Endothelial cell of umbilical vein (primary cell): ENCODE data around the gene SNORC. TPM values are rescaled to one million over a fixed set of nuclear protein-coding genes. Genes with fewer than 3 reads are reported as not detected.

ENCODE experiments used
- BruUV-seq: library from RNA; stranded (reverse); fragments of 400-500 nt; replicated peaks from 2 replicates; lab custom pipeline; 2021; lab: Mats Ljungman, UMichigan
- CTCF ChIA-PET: fragments of 300-600, 350-600 bp; sonication (Branson Sonifier 250); formaldehyde crosslinking; loops from one replicate; lab custom pipeline; 2021; ENCODE audit warnings: antibody characterized with exemption, inconsistent platforms; lab: Charles Lee
- POLR2A ChIA-PET: fragments of 300-600, 350-600 bp; sonication (Branson Sonifier 250); formaldehyde crosslinking; loops from one replicate; lab custom pipeline; 2021; ENCODE audit warnings: antibody characterized with exemption, inconsistent platforms; lab: Charles Lee
- DNase-seq: peaks from one replicate; pipeline ENCODE4 v3.0.0-alpha.2; 2011; ENCODE audit warnings: low read depth, low spot score
- FAIRE-seq: peaks from 2 replicates; lab custom pipeline; 2011; peaks lifted over from hg19 to GRCh38; lab: Jason Lieb, UNC
- H2AFZ ChIP-seq: 2 replicates; pipeline ENCODE4 v1.6.0; 2012; ENCODE audit warnings: low read depth, low read length, control low read depth, inconsistent platforms
- H3K27ac ChIP-seq: 2 replicates; pipeline ENCODE4 v1.5.1; 2011; ENCODE audit warnings: low read depth, mild to moderate bottlenecking, control low read depth, low read length, moderate library complexity; ENCODE audit not compliant: insufficient read depth
- H3K27me3 ChIP-seq, 2 experiments: 2 replicates each; pipeline versions ENCODE4 v1.6.0 to v1.6.1; 2011; ENCODE audit warnings: low read length in 2 of 2, mixed read lengths in 1 of 2; ENCODE audit not compliant: control insufficient read depth in 2 of 2, insufficient read depth in 2 of 2
- H3K36me3 ChIP-seq, 2 experiments: 2 replicates in 1 of 2; 3 replicates in 1 of 2; pipeline ENCODE4 v1.5.1; 2011; ENCODE audit warnings: low read length in 2 of 2, mild to moderate bottlenecking in 1 of 2, moderate library complexity in 1 of 2; ENCODE audit not compliant: control insufficient read depth in 2 of 2, insufficient read depth in 2 of 2; ENCODE audit errors: extremely low read depth in 1 of 2
- H3K4me1 ChIP-seq: 3 replicates; pipeline ENCODE4 v1.5.1; 2011; ENCODE audit warnings: mild to moderate bottlenecking, low read length; ENCODE audit not compliant: control insufficient read depth, insufficient read depth; ENCODE audit errors: extremely low read depth
- H3K4me2 ChIP-seq: 2 replicates; pipeline ENCODE4 v1.6.1; 2011; ENCODE audit warnings: low read length, control low read depth, mixed read lengths; ENCODE audit not compliant: insufficient read depth
- H3K4me3 ChIP-seq, 3 experiments: fragments of 200-600 bp in 1 of 3; sonication (generic), shearing (Covaris generic) in 1 of 3; replicated peaks in 1 of 3; 2 replicates each; pipeline ENCODE4 v1.5.1; 2011 to 2016; ENCODE audit warnings: control low read depth in 3 of 3, low read length in 3 of 3, mild to moderate bottlenecking in 2 of 3, inconsistent platforms in 1 of 3, low read depth in 1 of 3, moderate library complexity in 1 of 3; ENCODE audit not compliant: insufficient read depth in 1 of 3
- H3K79me2 ChIP-seq: 2 replicates; pipeline ENCODE4 v1.6.0; 2012; ENCODE audit warnings: low read length, inconsistent platforms; ENCODE audit not compliant: control insufficient read depth, insufficient read depth
- H3K9ac ChIP-seq: replicated peaks from 2 replicates; pipeline ENCODE3; 2011; ENCODE audit warnings: low read length, control low read depth; ENCODE audit not compliant: insufficient read depth; ENCODE audit errors: extremely low read depth
- H3K9me1 ChIP-seq: replicated peaks from 3 replicates; pipeline ENCODE4 v1.6.0; 2011; ENCODE audit warnings: mild to moderate bottlenecking, low read length; ENCODE audit not compliant: control insufficient read depth, insufficient read depth; ENCODE audit errors: extremely low read depth
- H3K9me3 ChIP-seq: replicated peaks from 2 replicates; pipeline ENCODE4 v1.5.1; 2012; ENCODE audit warnings: low read length, inconsistent platforms; ENCODE audit not compliant: control insufficient read depth, insufficient read depth
- H4K20me1 ChIP-seq: replicated peaks from 2 replicates; pipeline ENCODE3; 2011; ENCODE audit warnings: mild to moderate bottlenecking, low read length; ENCODE audit not compliant: control insufficient read depth, insufficient read depth; ENCODE audit errors: extremely low read depth
- CTCF ChIP-seq, 2 donors: IDR thresholded peaks; 1 replicate in 1 of 2; 2 replicates in 1 of 2; pipeline ENCODE4 v1.5.1; 2011; ENCODE audit warnings: low read length in 2 of 2, mild to moderate bottlenecking in 2 of 2, moderate library complexity in 2 of 2, control low read depth in 1 of 2, inconsistent platforms in 1 of 2, low read depth in 1 of 2; ENCODE audit not compliant: insufficient read depth in 1 of 2; ENCODE audit errors: extremely low read depth in 1 of 2
- EZH2 ChIP-seq: IDR thresholded peaks from 2 replicates; pipeline ENCODE4 v1.6.1; 2012; ENCODE audit warnings: borderline replicate concordance, low read depth, mild to moderate bottlenecking, moderate library complexity, low read length, inconsistent platforms; ENCODE audit not compliant: severe bottlenecking
- FOS ChIP-seq: IDR thresholded peaks from 2 replicates; pipeline ENCODE4 v1.6.1; 2011; ENCODE audit warnings: mild to moderate bottlenecking, low read length, moderate library complexity, borderline replicate concordance; ENCODE audit not compliant: insufficient read depth
- GATA2 ChIP-seq: IDR thresholded peaks from 2 replicates; pipeline ENCODE4 v1.7.0; 2011; ENCODE audit warnings: low read depth, mild to moderate bottlenecking, moderate library complexity, mixed read lengths, low read length; ENCODE audit not compliant: insufficient read length, insufficient read depth
- JUN ChIP-seq: IDR thresholded peaks from 2 replicates; pipeline ENCODE4 v1.6.1; 2011; ENCODE audit warnings: borderline replicate concordance, low read depth; ENCODE audit not compliant: insufficient read length, insufficient read depth
- MAX ChIP-seq: IDR thresholded peaks from 2 replicates; pipeline ENCODE4 v1.6.1; 2011; ENCODE audit not compliant: insufficient read depth, insufficient read length
- MYC ChIP-seq: IDR thresholded peaks from one replicate; pipeline ENCODE4 v1.6.1; 2011; ENCODE audit warnings: mild to moderate bottlenecking, low read depth, low read length
- POLR2A ChIP-seq: IDR thresholded peaks from 2 replicates; pipeline ENCODE4 v1.6.1; 2012; ENCODE audit warnings: low read depth, mild to moderate bottlenecking, control low read depth, low read length
- POLR2AphosphoS5 ChIP-seq: IDR thresholded peaks from 2 replicates; pipeline ENCODE4 v1.6.1; 2012; ENCODE audit warnings: low read depth, mild to moderate bottlenecking, control low read depth, low read length, moderate library complexity; ENCODE audit not compliant: insufficient read depth
- dilution Hi-C: fragments of 300-500 bp; cut with MboI; formaldehyde crosslinking; loops from one replicate; pipeline ENCODE4 v1.15.0; 2019; ENCODE audit warnings: low sequenced_read_pairs; ENCODE audit not compliant: extremely low pct_ligation_motif_present
- intact Hi-C: fragments of 100-400 bp; cut with micrococcal nuclease; formaldehyde crosslinking; loops from one replicate; pipeline ENCODE4 v1.10.0; 2022
- polyA plus RNA-seq, 4 experiments: library from polyadenylated mRNA; depleted of rRNA in 3 of 4; stranded (reverse) in 3 of 4; unstranded in 1 of 4; fragments of >200 nt; gene quantifications; 2 replicates each; pipeline versions ENCODE4 v1.2.1 to v1.2.3, GENCODE V29; 2011 to 2012; ENCODE audit warnings: missing spikeins in 1 of 4
- total RNA-seq: library from RNA; stranded (reverse); gene quantifications from 2 replicates; pipeline ENCODE4 v1.2.3, GENCODE V29; 2021

SNORC gene
- total and polyA plus RNA-seq, 2 donors (not counting 3 experiments of a cell fraction or from before 2014, with no cell fraction given) = 1.4 to 4.0 TPM

- TF ChIP-seq FOS = no peak
- TF ChIP-seq JUN = no peak
- no peak for TF ChIP-seq POLR2AphosphoS5
- TF ChIP-seq CTCF (IDR thresholded peaks at IDR 0.05; ENCODE audit: extremely low read depth in 1 of 2, insufficient read depth in 1 of 2, low read depth in 1 of 2, low read length in 2 of 2) = no peak
- TF ChIP-seq POLR2A = no peak
- no peak for TF ChIP-seq MAX
- no peak for TF ChIP-seq EZH2
- no peak for TF ChIP-seq MYC
- TF ChIP-seq GATA2 = no peak
- dilution Hi-C loops (no loop called here), intact Hi-C loops (loop anchor here (1.0 kb wide), 1 partner anchor 376 kb away; the partner anchor contains the start of gene ATG16L1)
- peak; percentile 18 for DNase-seq
- BruUV-seq = no TSS peak
- no peaks in the 10 kb centered on the region for H3K9me3 ChIP-seq
- ChIA-PET CTCF (interaction anchor here (0.8 to 3.0 kb wide), 4 partner anchors 26 to 178 kb away, joined by 3 to 31 read pairs (median 6); no protein-coding TSS in a partner anchor), POLR2A (no interaction called here)
- no peak overlapping the region for H2AFZ ChIP-seq
- H3K36me3 ChIP-seq = no peaks in the 10 kb centered on the region
- no peak overlapping the region for H3K4me2 ChIP-seq
- no peaks in the 10 kb centered on the region for H3K27me3 ChIP-seq
- H4K20me1 ChIP-seq = no peaks in the 10 kb centered on the region
- no peak for FAIRE-seq
- no peak overlapping the region for H3K27ac ChIP-seq
- no peak overlapping the region for H3K9ac ChIP-seq
- no peaks in the 10 kb centered on the region for H3K4me1 ChIP-seq
- H3K9me1 ChIP-seq = no peaks in the 10 kb centered on the region
- H3K79me2 ChIP-seq = no peaks in the 10 kb centered on the region
- H3K4me3 ChIP-seq = no peak overlapping the region
These were observed 5.4 kb downstream of the SNORC start for GRCh38 chr2:232875256-232876121.
